Measurements from ENCODE around the gene ZNF746. TPM values are rescaled to one million over a fixed set of nuclear protein-coding genes. Genes with fewer than 3 reads are reported as not detected.

The ZNF746 gene
- polyA plus RNA-seq, 1 donor from 2014 or later = 17.2 TPM

- Histone ChIP-seq H3K27ac (ENCODE audit: low read length) (no peak overlapping the region), H3K79me2 (replicated peaks; ENCODE audit: insufficient read depth, low read length) (no peaks in the 10 kb centered on the region), H3K9ac (ENCODE audit: low read length) (no peak overlapping the region), H3K4me2 (ENCODE audit: low read length) (no peak overlapping the region), H3K36me3 (ENCODE audit: insufficient read depth, low read length) (peaks cover 8% of the 10 kb centered on the region), H2AFZ (ENCODE audit: low read depth, low read length) (no peak overlapping the region), H3F3A (ENCODE audit: insufficient read depth, low read length, poor library complexity, severe bottlenecking) (no peaks in the 10 kb centered on the region), H3K9me3 (ENCODE audit: low read length) (no peaks in the 10 kb centered on the region), H4K20me1 (ENCODE audit: insufficient read depth) (no peaks in the 10 kb centered on the region), H3K27me3 (ENCODE audit: insufficient read depth, low read depth, low read length) (no peaks in the 10 kb centered on the region), H3K9me2 (ENCODE audit: insufficient read depth, low read length) (no peaks in the 10 kb centered on the region), H3K4me3 (ENCODE audit: low read length) (no peak overlapping the region)
- TF ChIP-seq REST (IDR thresholded peaks at IDR 0.05; ENCODE audit: borderline replicate concordance) (no peak), POLR2AphosphoS5 (IDR thresholded peaks at IDR 0.05) (no peak), TAF1 (IDR thresholded peaks at IDR 0.05; ENCODE audit: low read depth) (no peak), SMC3 (conservative IDR thresholded peaks at IDR 0.05; ENCODE audit: poor library complexity) (no peak), EZH2 (IDR thresholded peaks at IDR 0.05; ENCODE audit: borderline replicate concordance, insufficient read depth, low read length, poor library complexity, severe bottlenecking) (no peak), MXI1 (conservative IDR thresholded peaks at IDR 0.05; ENCODE audit: poor library complexity, severe bottlenecking) (no peak), RAD21 (conservative IDR thresholded peaks at IDR 0.05) (no peak), EP300 (conservative IDR thresholded peaks at IDR 0.05; ENCODE audit: poor library complexity, severe bottlenecking) (no peak)
- TF ChIP-seq, protein P1, sequence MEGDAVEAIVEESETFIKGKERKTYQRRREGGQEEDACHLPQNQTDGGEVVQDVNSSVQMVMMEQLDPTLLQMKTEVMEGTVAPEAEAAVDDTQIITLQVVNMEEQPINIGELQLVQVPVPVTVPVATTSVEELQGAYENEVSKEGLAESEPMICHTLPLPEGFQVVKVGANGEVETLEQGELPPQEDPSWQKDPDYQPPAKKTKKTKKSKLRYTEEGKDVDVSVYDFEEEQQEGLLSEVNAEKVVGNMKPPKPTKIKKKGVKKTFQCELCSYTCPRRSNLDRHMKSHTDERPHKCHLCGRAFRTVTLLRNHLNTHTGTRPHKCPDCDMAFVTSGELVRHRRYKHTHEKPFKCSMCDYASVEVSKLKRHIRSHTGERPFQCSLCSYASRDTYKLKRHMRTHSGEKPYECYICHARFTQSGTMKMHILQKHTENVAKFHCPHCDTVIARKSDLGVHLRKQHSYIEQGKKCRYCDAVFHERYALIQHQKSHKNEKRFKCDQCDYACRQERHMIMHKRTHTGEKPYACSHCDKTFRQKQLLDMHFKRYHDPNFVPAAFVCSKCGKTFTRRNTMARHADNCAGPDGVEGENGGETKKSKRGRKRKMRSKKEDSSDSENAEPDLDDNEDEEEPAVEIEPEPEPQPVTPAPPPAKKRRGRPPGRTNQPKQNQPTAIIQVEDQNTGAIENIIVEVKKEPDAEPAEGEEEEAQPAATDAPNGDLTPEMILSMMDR (IDR thresholded peaks at IDR 0.05; ENCODE audit: poor library complexity, severe bottlenecking) = no peak
Observed at GRCh38 chr7:149443523-149443922, 54.1 kb downstream of the ZNF746 start.

DNA sequence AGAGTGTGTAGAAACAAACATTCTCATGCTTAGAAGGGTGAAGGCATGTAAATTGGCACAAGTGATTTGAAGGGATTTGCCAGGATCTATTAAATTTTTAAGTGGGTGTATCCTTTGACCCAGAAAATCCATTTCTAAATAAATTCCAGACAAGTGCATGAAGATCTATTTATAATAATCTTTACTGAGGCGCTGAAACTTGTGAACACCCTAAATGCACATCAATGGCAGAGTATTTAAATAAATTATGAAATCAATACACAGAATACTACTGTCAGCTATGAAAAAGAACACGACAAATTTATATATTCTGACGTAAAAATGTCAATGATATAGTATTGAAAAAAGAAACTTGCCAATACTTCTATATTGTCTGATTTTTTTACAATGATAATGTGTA lies 54.7 kb downstream of the ZNF746 start:
- no peak overlapping the region for H3K9ac ChIP-seq (ENCODE audit: low read length)
- H3F3A ChIP-seq (ENCODE audit: insufficient read depth, low read length, poor library complexity, severe bottlenecking) = no peaks in the 10 kb centered on the region
- no peaks in the 10 kb centered on the region for H3K9me3 ChIP-seq (ENCODE audit: low read length)
- no peaks in the 10 kb centered on the region for H4K20me1 ChIP-seq (ENCODE audit: insufficient read depth)
- H3K4me2 ChIP-seq (ENCODE audit: low read length) = no peak overlapping the region
- H3K36me3 ChIP-seq (ENCODE audit: insufficient read depth, low read length) = peaks cover 8% of the 10 kb centered on the region
- H3K27ac ChIP-seq (ENCODE audit: low read length) = no peak overlapping the region
- no peak overlapping the region for H2AFZ ChIP-seq (ENCODE audit: low read depth, low read length)
- no peaks in the 10 kb centered on the region for H3K27me3 ChIP-seq (ENCODE audit: insufficient read depth, low read depth, low read length)
- no peak for TF ChIP-seq REST (IDR thresholded peaks at IDR 0.05; ENCODE audit: borderline replicate concordance)
- TF ChIP-seq, protein P1 (IDR thresholded peaks at IDR 0.05; ENCODE audit: poor library complexity, severe bottlenecking) = no peak
- TF ChIP-seq EZH2 (IDR thresholded peaks at IDR 0.05; ENCODE audit: borderline replicate concordance, insufficient read depth, low read length, poor library complexity, severe bottlenecking) = no peak
- TF ChIP-seq SMC3 (conservative IDR thresholded peaks at IDR 0.05; ENCODE audit: poor library complexity) = no peak
- no peaks in the 10 kb centered on the region for H3K79me2 ChIP-seq (replicated peaks; ENCODE audit: insufficient read depth, low read length)
- no peaks in the 10 kb centered on the region for H3K9me2 ChIP-seq (ENCODE audit: insufficient read depth, low read length)
- H3K4me3 ChIP-seq (ENCODE audit: low read length) = no peak overlapping the region
